ENCODE measurements around the gene IZUMO1.
"Not testable (repeated sequence)": the region's sequence is repeated elsewhere in the genome, so short reads cannot be mapped to it uniquely, and the experiment has no call there.

Gene IZUMO1

GRCh38 chr19:48711106-48711662, 35.5 kb downstream of the IZUMO1 start:
- DNase-seq = no peak

- no peak for DNase-seq
These were observed 38.2 kb downstream of the IZUMO1 start for GRCh38 chr19:48708471-48708870.

- DNase-seq = no peak
These were observed 41.3 kb downstream of the IZUMO1 start for GRCh38 chr19:48705431-48705830.

- no peak for DNase-seq
These were observed 43.4 kb downstream of the IZUMO1 start for GRCh38 chr19:48703316-48703715.

GRCh38 chr19:48702701-48703100, 44.0 kb downstream of the IZUMO1 start:
- DNase-seq = no peak

GRCh38 chr19:48698046-48698445, 48.7 kb downstream of the IZUMO1 start:
- peak; percentile 22 for DNase-seq

GRCh38 chr19:48696353-48697010, 50.2 kb downstream of the IZUMO1 start:
- no peak for DNase-seq

GRCh38 chr19:48695743-48696352, 50.9 kb downstream of the IZUMO1 start, which contains the start of gene FUT2:
Gene FUT2, plus strand, starts transcription at chr19:48695971. Its CDS starts 6,986 bp downstream, at chr19:48702957.
- DNase-seq = peak; percentile 40

GRCh38 chr19:48693629-48694028, 53.1 kb downstream of the IZUMO1 start:
- not testable (repeated sequence) for DNase-seq

Measured in DMS79 (cell line).